22Rv1 (cell line): ENCODE measurements around the gene LHX3.

ENCODE experiments used
- H3K27ac ChIP-seq: fragments of 450-650 bp; 2 replicates; pipeline ENCODE4 v1.5.1; 2017
- ZFX ChIP-seq: fragments of 450-650 bp; IDR thresholded peaks from 2 replicates; pipeline ENCODE4 v1.6.1; 2017; ENCODE audit warnings: antibody characterized with exemption, borderline replicate concordance
- TF ChIP-seq, protein P1 (sequence below): fragments of 450-650 bp; IDR thresholded peaks from 2 replicates; pipeline ENCODE4 v1.5.1; 2017; ENCODE audit warnings: mild to moderate bottlenecking

Gene LHX3

DNA sequence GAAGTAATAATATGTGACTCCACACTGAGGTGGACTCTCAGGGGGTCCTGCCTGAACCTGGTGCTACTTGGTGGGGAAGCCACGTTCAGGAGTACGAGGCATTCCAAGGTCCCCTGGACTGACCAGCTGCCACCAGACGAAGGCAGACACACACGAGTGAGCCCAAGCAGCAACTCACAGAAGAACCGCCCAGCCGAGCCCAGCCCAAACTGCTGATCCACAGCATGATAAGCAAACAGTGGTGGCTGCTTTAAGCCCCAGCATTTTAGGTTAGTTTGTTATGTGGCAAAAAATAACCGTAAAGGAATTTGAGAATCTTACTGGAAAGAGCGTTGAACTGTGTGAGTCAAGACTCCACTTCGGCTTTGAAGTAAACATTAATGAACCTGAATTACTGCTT, 8.8 kb upstream of the LHX3 start:
- no peak overlapping the region for H3K27ac ChIP-seq
- TF ChIP-seq ZFX: no peak
- TF ChIP-seq, protein P1, sequence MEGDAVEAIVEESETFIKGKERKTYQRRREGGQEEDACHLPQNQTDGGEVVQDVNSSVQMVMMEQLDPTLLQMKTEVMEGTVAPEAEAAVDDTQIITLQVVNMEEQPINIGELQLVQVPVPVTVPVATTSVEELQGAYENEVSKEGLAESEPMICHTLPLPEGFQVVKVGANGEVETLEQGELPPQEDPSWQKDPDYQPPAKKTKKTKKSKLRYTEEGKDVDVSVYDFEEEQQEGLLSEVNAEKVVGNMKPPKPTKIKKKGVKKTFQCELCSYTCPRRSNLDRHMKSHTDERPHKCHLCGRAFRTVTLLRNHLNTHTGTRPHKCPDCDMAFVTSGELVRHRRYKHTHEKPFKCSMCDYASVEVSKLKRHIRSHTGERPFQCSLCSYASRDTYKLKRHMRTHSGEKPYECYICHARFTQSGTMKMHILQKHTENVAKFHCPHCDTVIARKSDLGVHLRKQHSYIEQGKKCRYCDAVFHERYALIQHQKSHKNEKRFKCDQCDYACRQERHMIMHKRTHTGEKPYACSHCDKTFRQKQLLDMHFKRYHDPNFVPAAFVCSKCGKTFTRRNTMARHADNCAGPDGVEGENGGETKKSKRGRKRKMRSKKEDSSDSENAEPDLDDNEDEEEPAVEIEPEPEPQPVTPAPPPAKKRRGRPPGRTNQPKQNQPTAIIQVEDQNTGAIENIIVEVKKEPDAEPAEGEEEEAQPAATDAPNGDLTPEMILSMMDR: no peak

DNA sequence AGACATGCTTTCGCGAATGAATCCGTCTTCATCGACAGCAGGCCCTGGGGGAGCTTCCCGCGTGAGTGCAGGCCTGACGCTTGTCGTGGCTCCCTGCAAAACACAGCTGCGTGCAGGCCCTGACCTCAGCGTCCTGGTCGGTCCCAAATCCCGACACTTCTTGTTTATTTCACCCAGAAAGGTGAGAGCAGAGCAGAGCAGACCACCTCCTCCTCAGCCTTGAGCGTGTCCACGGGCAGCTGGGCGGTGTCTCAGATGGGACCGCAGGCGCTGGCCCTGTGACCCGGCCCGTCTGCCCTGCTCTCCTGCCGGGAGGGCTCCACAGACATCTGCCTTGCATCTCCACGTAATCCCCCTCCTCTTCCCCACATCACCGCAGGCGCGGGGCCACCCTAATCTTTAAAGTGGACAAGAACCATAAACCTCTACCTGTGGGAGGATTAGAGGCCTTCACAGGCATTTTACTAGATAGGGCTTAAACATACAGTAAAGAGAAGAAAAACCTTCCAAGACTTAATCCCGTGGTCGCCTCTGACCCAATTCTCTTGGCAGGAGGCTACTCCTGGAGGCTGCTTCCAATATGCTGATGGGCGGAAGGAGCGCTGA, 7.5 kb upstream of the LHX3 start:
- H3K27ac ChIP-seq: no peak overlapping the region
- TF ChIP-seq, protein P1: no peak
- no peak for TF ChIP-seq ZFX

DNA sequence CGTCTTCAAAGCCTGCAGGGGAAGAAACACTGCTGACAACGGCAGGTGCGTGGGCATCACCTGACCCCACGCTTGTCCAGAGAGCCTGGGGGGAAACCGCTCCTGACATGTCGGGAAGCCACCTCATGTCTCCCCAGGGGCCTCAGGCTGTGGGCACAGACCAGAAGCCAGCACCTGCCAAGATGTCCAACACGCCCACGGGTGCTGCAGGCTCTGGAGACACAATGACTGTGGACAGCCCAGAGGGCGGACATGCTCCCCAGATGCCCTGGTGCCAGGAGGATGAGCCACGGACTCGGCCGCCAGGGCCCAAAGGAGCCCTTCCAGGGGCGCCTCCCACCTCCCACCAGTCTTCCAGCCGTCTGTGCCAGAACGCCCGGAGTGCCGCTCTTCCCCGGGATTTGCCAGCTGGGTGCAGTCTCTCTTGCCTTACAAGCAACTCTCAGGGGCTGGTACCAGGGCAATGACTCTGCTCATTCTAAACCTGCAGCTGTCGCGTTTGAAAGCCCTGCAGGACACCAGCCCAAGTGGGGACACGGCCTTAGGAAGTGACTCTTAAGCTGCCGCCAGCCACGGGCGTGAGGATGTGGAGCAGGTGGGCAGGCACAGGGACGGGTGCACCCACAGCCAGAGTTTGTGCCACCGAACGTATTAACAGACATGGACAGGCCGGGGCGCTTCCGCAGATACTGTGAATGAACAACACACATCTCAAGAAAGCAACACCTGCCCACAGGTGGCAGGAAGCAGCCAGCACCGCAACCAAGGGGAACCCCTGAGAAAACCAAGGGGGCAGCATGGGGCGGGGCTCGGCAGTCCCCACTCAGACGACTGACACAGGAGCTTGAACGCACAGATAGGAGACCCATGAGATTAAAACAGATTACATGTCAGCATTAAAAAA, 6.8 kb upstream of the LHX3 start:
- no peak overlapping the region for H3K27ac ChIP-seq
- TF ChIP-seq, protein P1: no peak
- no peak for TF ChIP-seq ZFX

DNA sequence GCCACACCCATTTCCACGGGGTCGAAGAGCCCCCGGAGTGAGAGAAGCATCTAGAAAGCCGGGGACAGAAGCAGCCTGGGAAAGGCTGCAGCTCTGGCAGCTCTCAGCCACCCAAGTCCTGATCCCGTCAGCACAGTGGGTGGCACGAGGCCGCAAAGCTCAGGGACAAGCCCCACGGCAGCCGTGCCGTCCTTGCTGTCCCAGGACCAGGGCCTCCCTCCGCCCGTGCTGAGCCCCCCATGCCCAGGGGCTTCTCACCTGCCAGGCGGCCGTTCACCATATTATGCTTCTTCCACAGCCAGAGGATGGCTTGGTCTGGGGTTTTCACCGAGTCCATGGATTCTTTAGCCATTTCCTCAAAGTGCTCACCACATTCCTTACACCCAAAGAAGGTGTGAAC, 6.1 kb upstream of the LHX3 start:
- H3K27ac ChIP-seq: no peak overlapping the region
- TF ChIP-seq, protein P1: no peak
- no peak for TF ChIP-seq ZFX

DNA sequence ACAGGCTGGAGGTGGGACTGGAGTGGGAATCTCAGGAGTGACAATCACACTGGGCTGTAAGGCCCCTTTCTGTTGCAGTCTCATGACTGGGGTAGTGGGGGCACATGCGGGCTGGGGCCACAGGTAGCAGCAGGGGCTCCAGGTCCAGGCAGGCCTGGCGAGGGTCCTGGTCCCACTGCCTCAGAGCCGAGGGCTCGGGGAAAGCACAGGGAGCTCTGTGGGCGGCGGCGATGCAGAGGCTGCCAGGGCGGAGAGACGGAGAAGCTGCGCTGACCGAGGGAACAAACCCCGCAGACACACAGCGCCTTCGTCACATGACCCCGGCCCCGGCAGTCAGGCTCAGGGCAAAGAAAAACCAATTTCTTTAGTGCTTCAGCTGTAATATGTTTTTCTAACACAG, 5.3 kb upstream of the LHX3 start:
- no peak for TF ChIP-seq ZFX
- TF ChIP-seq, protein P1: no peak

DNA sequence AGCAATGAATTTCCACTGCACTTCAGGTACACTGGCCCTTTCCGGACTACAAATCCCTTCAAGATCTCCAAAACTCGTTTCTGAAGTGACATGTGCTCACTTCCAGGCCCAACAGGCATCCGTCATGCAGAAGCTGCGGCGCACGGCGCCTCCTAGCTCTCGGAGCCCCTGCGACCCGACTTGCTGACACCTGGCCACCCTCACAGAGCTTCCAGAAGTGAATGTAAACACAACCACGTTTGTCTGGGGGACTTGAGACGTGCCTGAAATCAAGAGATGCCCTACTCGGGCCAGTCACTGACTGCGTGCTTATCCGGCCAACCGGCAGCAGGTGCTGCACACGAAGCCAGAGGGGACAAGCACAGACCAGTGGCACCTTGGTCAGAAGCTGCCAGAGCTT, 4.9 kb upstream of the LHX3 start:
- TF ChIP-seq, protein P1: no peak
- TF ChIP-seq ZFX: no peak
- no peak overlapping the region for H3K27ac ChIP-seq

More for the DNA sequence above, 5.3 kb upstream of the LHX3 start:
- H3K27ac ChIP-seq: no peak overlapping the region

DNA sequence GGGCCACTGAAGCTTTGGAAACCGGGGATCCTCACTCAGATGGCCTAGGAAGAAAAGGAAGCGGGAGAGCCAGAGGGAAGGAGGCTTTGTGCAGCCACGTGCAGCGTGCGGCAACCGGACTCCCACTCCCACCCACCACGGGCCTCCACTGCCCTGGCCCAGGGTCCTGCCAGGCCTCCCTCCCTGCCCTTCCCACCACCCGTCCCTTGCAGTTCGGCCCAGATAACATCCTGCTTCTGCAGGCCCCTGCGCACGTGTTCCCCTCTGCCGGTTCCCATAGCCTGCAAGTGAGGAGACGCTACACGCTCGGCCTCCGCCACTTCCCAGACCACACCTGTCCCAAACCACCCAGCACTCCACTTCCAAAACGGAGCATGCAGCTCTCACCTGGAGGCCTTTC, 4.3 kb upstream of the LHX3 start:
- no peak overlapping the region for H3K27ac ChIP-seq
- TF ChIP-seq, protein P1: no peak
